Transverse colon (tissue), 4 donors: Measurements from ENCODE around the gene OR2V1.

Experiments used
- EP300 ChIP-seq: sonication (generic); formaldehyde crosslinking; IDR thresholded peaks from one replicate; pipeline ENCODE4 v1.6.1; 2017; ENCODE audit warnings: antibody characterized with exemption, low read depth
- POLR2A ChIP-seq: fragments of 450-650 bp; IDR thresholded peaks from one replicate; pipeline ENCODE4 v1.6.1; 2016; ENCODE audit warnings: antibody characterized with exemption, mild to moderate bottlenecking, moderate library complexity
- POLR2AphosphoS5 ChIP-seq, 3 donors: sonication (generic); formaldehyde crosslinking; IDR thresholded peaks; one replicate each; pipeline ENCODE4 v1.6.1; 2016; ENCODE audit warnings: antibody characterized with exemption in 3 of 3
- TF ChIP-seq, protein P1 (sequence below), 5 experiments: fragments of 200-600 bp in 3 of 5; fragments of 450-650 bp in 2 of 5; sonication (generic) in 3 of 5; IDR thresholded peaks; 1 replicate in 2 of 5; 2 replicates in 3 of 5; pipeline ENCODE4 v1.5.1; 2016 to 2017; ENCODE audit warnings: antibody characterized with exemption in 5 of 5, inconsistent platforms in 3 of 5, mild to moderate bottlenecking in 2 of 5, moderate library complexity in 1 of 5

DNA sequence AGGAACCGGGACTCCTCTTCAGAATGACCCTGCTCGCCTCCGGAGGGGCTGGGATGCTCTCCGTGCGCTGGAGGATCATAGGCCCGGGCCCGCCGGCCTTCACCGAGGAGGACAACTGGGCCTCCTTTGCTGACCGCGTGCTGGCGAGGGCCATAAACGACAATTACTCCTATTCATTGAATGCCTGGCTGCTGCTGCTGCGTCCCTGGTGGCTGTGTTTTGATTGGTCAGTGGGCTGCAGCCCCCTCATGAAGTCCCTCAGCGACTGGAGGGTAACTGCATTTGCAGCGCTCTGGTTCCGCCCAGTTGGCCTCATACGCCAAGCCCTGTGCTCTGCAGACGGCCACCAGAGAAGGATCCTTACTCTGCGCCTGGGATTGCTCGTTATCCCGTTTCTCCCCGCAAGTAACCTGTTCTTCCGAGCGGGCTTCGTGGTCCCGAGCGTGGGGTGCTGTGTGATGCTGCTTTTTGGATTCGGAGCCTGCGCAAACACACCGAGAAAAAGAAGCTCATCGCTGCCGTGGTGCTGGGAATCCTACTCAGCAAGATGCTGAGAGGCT lies 16.6 kb downstream of the OR2V1 start:
- TF ChIP-seq, protein P1, sequence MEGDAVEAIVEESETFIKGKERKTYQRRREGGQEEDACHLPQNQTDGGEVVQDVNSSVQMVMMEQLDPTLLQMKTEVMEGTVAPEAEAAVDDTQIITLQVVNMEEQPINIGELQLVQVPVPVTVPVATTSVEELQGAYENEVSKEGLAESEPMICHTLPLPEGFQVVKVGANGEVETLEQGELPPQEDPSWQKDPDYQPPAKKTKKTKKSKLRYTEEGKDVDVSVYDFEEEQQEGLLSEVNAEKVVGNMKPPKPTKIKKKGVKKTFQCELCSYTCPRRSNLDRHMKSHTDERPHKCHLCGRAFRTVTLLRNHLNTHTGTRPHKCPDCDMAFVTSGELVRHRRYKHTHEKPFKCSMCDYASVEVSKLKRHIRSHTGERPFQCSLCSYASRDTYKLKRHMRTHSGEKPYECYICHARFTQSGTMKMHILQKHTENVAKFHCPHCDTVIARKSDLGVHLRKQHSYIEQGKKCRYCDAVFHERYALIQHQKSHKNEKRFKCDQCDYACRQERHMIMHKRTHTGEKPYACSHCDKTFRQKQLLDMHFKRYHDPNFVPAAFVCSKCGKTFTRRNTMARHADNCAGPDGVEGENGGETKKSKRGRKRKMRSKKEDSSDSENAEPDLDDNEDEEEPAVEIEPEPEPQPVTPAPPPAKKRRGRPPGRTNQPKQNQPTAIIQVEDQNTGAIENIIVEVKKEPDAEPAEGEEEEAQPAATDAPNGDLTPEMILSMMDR (IDR thresholded peaks at IDR 0.05) = no peak
- no peak for TF ChIP-seq EP300
- TF ChIP-seq POLR2A = no peak
- no peak for TF ChIP-seq POLR2AphosphoS5 (IDR thresholded peaks at IDR 0.05)
